Progenitor cell of endocrine pancreas (in vitro differentiated cells): ENCODE data around the gene MLNR. TPM values are rescaled to one million over a fixed set of nuclear protein-coding genes. Genes with fewer than 3 reads are reported as not detected.
A peak's percentile ranks its signal among the peaks of the same experiment; 100 is the strongest.

ENCODE experiments used
- DNase-seq: peaks from one replicate; pipeline ENCODE4 v3.0.0; 2021; ENCODE audit warnings: low spot score; ENCODE audit not compliant: unreplicated experiment
- H3K27ac Mint-ChIP-seq: 2 replicates; pipeline ENCODE4 v1.8.0; 2021; ENCODE audit warnings: mild to moderate bottlenecking, moderate library complexity, mixed read lengths
- H3K27me3 Mint-ChIP-seq: 2 replicates; pipeline ENCODE4 v1.8.0; 2021; ENCODE audit warnings: mixed read lengths
- H3K36me3 Mint-ChIP-seq: 2 replicates; pipeline ENCODE4 v1.8.0; 2022; ENCODE audit warnings: mixed read lengths; ENCODE audit not compliant: insufficient read depth
- H3K4me1 Mint-ChIP-seq: 2 replicates; pipeline ENCODE4 v1.8.0; 2021; ENCODE audit warnings: low read depth, mixed read lengths
- H3K4me3 Mint-ChIP-seq: 2 replicates; pipeline ENCODE4 v1.8.0; 2021; ENCODE audit warnings: low read depth, mild to moderate bottlenecking, moderate library complexity, mixed read lengths
- H3K9me3 Mint-ChIP-seq: 2 replicates; pipeline ENCODE4 v1.8.0; 2021; ENCODE audit warnings: low read depth, mixed read lengths
- CTCF ChIP-seq: fragments of 200-600 bp; sonication (generic); IDR thresholded peaks from one replicate; pipeline ENCODE4 v1.5.0; 2021; ENCODE audit warnings: antibody characterized with exemption, mild to moderate bottlenecking; ENCODE audit not compliant: unreplicated experiment
- total RNA-seq: library from RNA; stranded (reverse); gene quantifications from 2 replicates; pipeline ENCODE4 v1.2.1, GENCODE V29; 2021

MLNR gene
- total RNA-seq, 1 donor from 2014 or later: 0.31 TPM

GRCh38 chr13:49248622-49249002 is 28.5 kb downstream of the MLNR start:
- peak overlapping the region; percentile 97 for H3K4me3 Mint-ChIP-seq
- no peak for DNase-seq
- no peaks in the 10 kb centered on the region for H3K36me3 Mint-ChIP-seq
- H3K9me3 Mint-ChIP-seq: no peaks in the 10 kb centered on the region
- peak overlapping the region; percentile 96 for H3K27ac Mint-ChIP-seq
- peak; percentile 8 for TF ChIP-seq CTCF
- H3K27me3 Mint-ChIP-seq: no peaks in the 10 kb centered on the region
- H3K4me1 Mint-ChIP-seq: peaks cover 28% of the 10 kb centered on the region

- Mint-ChIP-seq H3K4me3 (no peak overlapping the region), H3K27ac (no peak overlapping the region), H3K27me3 (no peaks in the 10 kb centered on the region), H3K36me3 (peaks cover 10% of the 10 kb centered on the region), H3K9me3 (no peaks in the 10 kb centered on the region), H3K4me1 (peaks cover 14% of the 10 kb centered on the region)
- no peak for TF ChIP-seq CTCF
- DNase-seq: no peak
Measured at GRCh38 chr13:49251326-49251725, 31.2 kb downstream of the MLNR start.

- no peak for TF ChIP-seq CTCF
Measured at GRCh38 chr13:49253310-49253709, 33.2 kb downstream of the MLNR start.

GRCh38 chr13:49254007-49254406 is 33.9 kb downstream of the MLNR start:
- Mint-ChIP-seq H3K36me3 (peaks cover 15% of the 10 kb centered on the region), H3K27me3 (no peaks in the 10 kb centered on the region), H3K27ac (no peak overlapping the region), H3K4me3 (no peak overlapping the region), H3K9me3 (no peaks in the 10 kb centered on the region), H3K4me1 (no peaks in the 10 kb centered on the region)
- no peak for DNase-seq
- no peak for TF ChIP-seq CTCF

More at GRCh38 chr13:49253310-49253709, 33.2 kb downstream of the MLNR start:
- Mint-ChIP-seq H3K4me1 (peaks cover 5% of the 10 kb centered on the region), H3K36me3 (peaks cover 15% of the 10 kb centered on the region), H3K27me3 (no peaks in the 10 kb centered on the region), H3K9me3 (no peaks in the 10 kb centered on the region), H3K4me3 (no peak overlapping the region), H3K27ac (no peak overlapping the region)
- DNase-seq: no peak

- H3K4me1 Mint-ChIP-seq: no peaks in the 10 kb centered on the region
- no peak for DNase-seq
- H3K27ac Mint-ChIP-seq: no peak overlapping the region
- H3K27me3 Mint-ChIP-seq: no peaks in the 10 kb centered on the region
- H3K9me3 Mint-ChIP-seq: no peaks in the 10 kb centered on the region
- no peak for TF ChIP-seq CTCF
- H3K4me3 Mint-ChIP-seq: no peak overlapping the region
- H3K36me3 Mint-ChIP-seq: peaks cover 21% of the 10 kb centered on the region
Measured at GRCh38 chr13:49256841-49257240, 36.7 kb downstream of the MLNR start.
